Ovary (tissue), 9 donors: Measurements from ENCODE around the gene KIF3C. TPM values are rescaled to one million over a fixed set of nuclear protein-coding genes. Genes with fewer than 3 reads are reported as not detected.
A peak's percentile ranks its signal among the peaks of the same experiment; 100 is the strongest.
"Not testable (repeated sequence)": the region's sequence is repeated elsewhere in the genome, so short reads cannot be mapped to it uniquely, and the experiment has no call there.

Experiments
- DNase-seq, 5 donors: peaks; one replicate each; pipeline ENCODE4 v3.0.0-alpha.2; 2019 to 2020
- H3K27ac ChIP-seq, 2 donors: fragments of 200-600 bp; one replicate each; pipeline versions ENCODE4 v1.5.1 to v1.8.0; 2019 to 2022
- H3K27me3 ChIP-seq: fragments of 200-600 bp; one replicate; pipeline ENCODE4 v1.8.0; 2022
- H3K36me3 ChIP-seq: fragments of 200-600 bp; sonication (generic); one replicate; pipeline ENCODE4 v1.5.1; 2019
- H3K4me1 ChIP-seq: one replicate; pipeline ENCODE4 v1.8.1; 2013; ENCODE audit warnings: mild to moderate bottlenecking, moderate library complexity; ENCODE audit not compliant: insufficient read depth
- H3K4me3 ChIP-seq: fragments of 200-600 bp; sonication (generic); one replicate; pipeline ENCODE4 v1.5.1; 2017
- H3K9me3 ChIP-seq, 2 donors: fragments of 200-600 bp in 1 of 2; sonication (generic) in 1 of 2; one replicate each; pipeline versions ENCODE4 v1.5.1 to v1.8.1; 2013 to 2019; ENCODE audit warnings: mild to moderate bottlenecking in 1 of 2, moderate library complexity in 1 of 2
- EP300 ChIP-seq: sonication (generic); formaldehyde crosslinking; IDR thresholded peaks from one replicate; pipeline ENCODE4 v1.6.1; 2017; ENCODE audit warnings: antibody characterized with exemption
- POLR2A ChIP-seq: fragments of 450-650 bp; IDR thresholded peaks from one replicate; pipeline ENCODE4 v1.6.1; 2017; ENCODE audit warnings: antibody characterized with exemption, mild to moderate bottlenecking, moderate library complexity
- WGBS, 3 donors: extraction: QIAGEN DNeasy Blood & Tissue Kit in 1 of 3; methylation state at CpG; one replicate each; pipeline versions ENCODE4 v1.1.5 to v1.1.7; 2013 to 2017; 5-methylcytosine and 5-hydroxymethylcytosine counted together
- intact Hi-C, 4 donors: fragments of 100-400 bp; cut with DNase I; formaldehyde crosslinking; loops; one replicate each; pipeline versions ENCODE4 v1.11.0 to v1.15.1; 2022 to 2023
- polyA plus RNA-seq, 2 donors: library from polyadenylated mRNA; stranded (reverse); fragments of 200-250 nt in 1 of 2; fragments of 350-450 nt in 1 of 2; fragmentation: Illumina TruSeq in 1 of 2; extraction: RNeasy Lipid Tissue Mini Kit (QIAGEN cat#74804) in 1 of 2; gene quantifications; one replicate each; pipeline ENCODE4 v1.2.3, GENCODE V29; 2013 to 2014
- total RNA-seq, 7 donors: library from RNA; depleted of rRNA in 2 of 7; stranded (reverse); fragments of >200 nt in 2 of 7; fragmentation: NEBNext Ultra II Directional in 3 of 7; extraction: Animal tissue kit (Norgen Biotek cat#: 25700) in 3 of 7; gene quantifications; one replicate each; pipeline versions ENCODE4 v1.1.0 to v1.2.4, GENCODE V29; 2016 to 2023
- TF ChIP-seq, protein P1 (sequence below), 3 donors: fragments of 450-650 bp in 2 of 3; fragments of 200-600 bp in 1 of 3; IDR thresholded peaks; one replicate each; pipeline versions ENCODE4 v1.5.1 to v1.8.0; 2016 to 2022; ENCODE audit warnings: antibody characterized with exemption in 3 of 3, mild to moderate bottlenecking in 1 of 3
- donor health status: DM: no; HTN: no; CAD: no; lungs with moderate emphysema.
- donor health status: DM: no; HTN: no; CAD: no.
- donor health status: Bipolar disorder and iron deficiency.
- donor health status: DM: yes; HTN: yes; CAD: no.
- donor health status: DM: no; HTN: no; CAD: no.
- donor health status: DM: yes; HTN: yes; CAD: no.

The KIF3C gene
- total and polyA plus RNA-seq, 9 donors = 5.1 to 16.0 (median 8.1) TPM

DNA sequence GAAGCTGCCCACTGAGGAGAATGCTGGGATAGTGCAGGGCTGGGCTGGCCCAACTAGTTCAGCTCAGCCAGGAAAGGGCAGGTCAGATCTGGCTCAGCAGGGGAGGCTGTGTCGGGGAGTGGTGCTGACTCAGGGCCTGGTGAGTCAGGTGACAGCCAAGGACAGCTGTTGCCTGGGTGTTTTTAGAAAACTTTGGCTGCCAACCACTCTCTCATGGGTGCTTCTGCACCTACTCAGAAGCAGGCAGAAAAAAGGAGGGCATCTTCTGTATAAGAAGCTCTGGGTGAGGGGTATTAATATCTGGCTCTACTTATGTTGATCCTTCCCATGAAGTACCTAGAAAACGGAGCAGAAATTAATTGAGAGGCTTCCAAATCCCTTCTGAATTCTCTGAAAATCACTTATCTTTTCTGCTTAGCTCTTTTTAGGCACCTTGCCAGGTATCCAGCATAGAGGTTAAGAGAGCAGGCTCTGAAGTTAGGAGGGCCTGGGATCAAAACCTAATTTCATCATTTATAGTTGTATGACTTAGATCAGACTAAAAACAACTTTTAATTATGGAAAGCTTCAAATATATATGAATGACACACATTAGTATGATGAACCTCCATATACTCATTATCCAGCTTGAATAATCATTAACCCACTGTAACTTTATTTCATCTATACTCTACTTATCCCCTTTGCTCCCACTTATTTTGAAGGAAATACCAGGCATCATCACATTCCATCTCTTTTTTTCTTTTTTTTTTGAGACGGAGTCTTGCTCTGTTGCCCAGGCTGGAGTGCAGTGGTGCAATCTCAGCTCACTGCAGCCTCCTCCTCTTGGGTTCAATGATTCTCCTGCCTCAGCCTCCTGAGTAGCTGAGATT is 36.1 kb upstream of the KIF3C start:
- DNase-seq = peak; percentile 77 to 86 (median 79)
- intact Hi-C loops = no loop called here
- Histone ChIP-seq H3K36me3 (no peaks in the 10 kb centered on the region), H3K27ac (peak overlapping the region in 1 of 2 donors; percentile 45), H3K27me3 (no peaks in the 10 kb centered on the region), H3K4me1 (peaks cover 3% of the 10 kb centered on the region), H3K4me3 (no peak overlapping the region), H3K9me3 (no peaks in the 10 kb centered on the region)
- TF ChIP-seq POLR2A = no peak
- TF ChIP-seq, protein P1, sequence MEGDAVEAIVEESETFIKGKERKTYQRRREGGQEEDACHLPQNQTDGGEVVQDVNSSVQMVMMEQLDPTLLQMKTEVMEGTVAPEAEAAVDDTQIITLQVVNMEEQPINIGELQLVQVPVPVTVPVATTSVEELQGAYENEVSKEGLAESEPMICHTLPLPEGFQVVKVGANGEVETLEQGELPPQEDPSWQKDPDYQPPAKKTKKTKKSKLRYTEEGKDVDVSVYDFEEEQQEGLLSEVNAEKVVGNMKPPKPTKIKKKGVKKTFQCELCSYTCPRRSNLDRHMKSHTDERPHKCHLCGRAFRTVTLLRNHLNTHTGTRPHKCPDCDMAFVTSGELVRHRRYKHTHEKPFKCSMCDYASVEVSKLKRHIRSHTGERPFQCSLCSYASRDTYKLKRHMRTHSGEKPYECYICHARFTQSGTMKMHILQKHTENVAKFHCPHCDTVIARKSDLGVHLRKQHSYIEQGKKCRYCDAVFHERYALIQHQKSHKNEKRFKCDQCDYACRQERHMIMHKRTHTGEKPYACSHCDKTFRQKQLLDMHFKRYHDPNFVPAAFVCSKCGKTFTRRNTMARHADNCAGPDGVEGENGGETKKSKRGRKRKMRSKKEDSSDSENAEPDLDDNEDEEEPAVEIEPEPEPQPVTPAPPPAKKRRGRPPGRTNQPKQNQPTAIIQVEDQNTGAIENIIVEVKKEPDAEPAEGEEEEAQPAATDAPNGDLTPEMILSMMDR (IDR thresholded peaks at IDR 0.05) = no peak
- TF ChIP-seq EP300 = no peak
- whole genome bisulfite sequencing, 3 donors = 28 to 30% (median 30%) methylated on average over 3 of the region's 3 CpGs

DNA sequence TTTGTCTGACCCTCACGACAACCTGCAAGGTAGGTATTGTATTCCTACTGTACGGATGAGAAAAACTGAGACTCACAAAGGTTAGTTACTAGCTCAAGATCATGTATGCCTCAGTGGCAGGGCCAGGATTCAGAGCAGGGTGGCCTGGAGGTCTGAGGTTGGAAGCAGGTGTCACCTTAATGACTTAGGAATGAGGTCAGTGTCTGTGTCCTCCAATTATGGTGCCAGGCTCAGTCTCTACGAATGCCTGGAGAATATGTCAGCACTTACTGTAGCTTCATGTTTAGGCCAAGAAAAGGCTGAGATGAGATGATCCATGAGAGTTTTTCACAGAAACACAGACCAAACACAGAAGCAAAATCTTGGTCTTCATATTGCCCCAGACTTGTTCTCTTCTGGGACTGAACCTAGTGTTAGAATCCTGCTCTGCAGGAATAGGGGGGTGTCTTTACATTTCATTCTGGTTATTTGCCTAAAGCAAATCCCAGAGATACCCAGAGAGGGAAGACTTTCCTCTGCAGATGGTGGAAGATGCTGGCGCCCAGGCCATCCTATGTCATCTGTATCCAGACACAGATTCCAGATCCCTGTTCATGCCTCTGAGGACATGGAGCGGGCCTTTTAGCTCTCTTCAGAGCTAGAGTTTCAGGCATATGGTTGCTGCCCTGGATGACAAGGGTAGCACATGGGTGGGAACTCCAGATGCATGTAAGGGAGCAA is 35.3 kb upstream of the KIF3C start:
- no peak for DNase-seq
- H3K4me1 ChIP-seq = peaks cover 3% of the 10 kb centered on the region
- WGBS, 3 donors = 90 to 93% (median 93%) methylated on average over 5 of the region's 5 CpGs
- H3K9me3 ChIP-seq = no peaks in the 10 kb centered on the region
- no peak overlapping the region for H3K4me3 ChIP-seq
- intact Hi-C loops = no loop called here
- H3K27ac ChIP-seq = peak overlapping the region in 1 of 2 donors; percentile 18
- H3K36me3 ChIP-seq = no peaks in the 10 kb centered on the region
- H3K27me3 ChIP-seq = no peaks in the 10 kb centered on the region
- TF ChIP-seq EP300 (no peak), POLR2A (no peak)
- TF ChIP-seq, protein P1 (IDR thresholded peaks at IDR 0.05) = no peak

DNA sequence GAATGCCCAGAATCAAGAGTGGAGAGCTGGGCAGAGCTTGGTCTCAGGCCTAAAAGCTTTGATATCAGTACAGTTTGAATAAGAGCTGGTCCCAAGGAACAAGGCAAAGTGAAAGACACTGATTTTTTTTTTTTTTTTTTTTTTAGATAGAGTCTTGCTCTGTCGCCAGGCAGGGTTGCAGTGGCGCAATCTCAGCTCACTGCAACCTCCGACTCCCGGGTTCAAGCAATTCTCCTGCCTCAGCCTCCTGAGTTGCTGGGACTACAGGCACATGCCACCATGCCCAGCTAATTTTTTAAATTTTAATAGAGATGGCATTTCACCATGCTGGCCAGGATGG is 34.4 kb upstream of the KIF3C start:
- intact Hi-C loops = not testable (repeated sequence)

DNA sequence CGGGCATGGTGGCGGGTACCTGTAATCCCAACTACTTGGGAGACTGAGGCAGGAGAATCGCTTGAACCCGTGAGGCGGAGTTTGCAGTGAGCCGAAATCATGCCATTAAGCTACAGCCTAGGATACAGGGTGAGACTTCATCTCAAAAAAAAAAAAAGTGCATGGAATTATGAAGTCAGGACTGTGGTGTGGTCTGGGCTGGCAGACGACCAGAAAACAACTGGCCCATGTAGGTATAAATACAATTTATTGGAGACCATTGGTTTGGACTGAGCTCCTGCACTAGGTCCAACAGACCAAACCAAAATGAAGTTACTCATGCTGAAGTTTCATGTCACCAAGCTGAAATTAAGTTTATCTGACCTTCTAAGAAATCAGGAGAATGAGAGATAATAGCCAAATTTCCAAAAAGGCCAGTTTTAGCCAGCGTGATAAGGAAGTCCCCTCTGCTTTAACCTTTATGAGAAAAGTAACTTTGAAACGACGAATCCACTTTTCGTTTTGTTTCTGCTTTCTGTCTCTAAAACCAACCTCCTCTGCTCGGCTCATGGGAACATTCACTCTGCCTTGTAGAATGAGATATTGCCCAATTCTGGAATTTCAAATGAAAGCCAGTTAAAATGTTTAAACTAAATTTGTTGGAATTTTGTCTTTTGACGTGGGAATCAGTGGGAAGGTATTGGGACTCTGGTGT is 33.9 kb upstream of the KIF3C start:
- Histone ChIP-seq H3K4me1 (peaks cover 3% of the 10 kb centered on the region), H3K27ac (peak overlapping the region in 1 of 2 donors; percentile 26), H3K4me3 (no peak overlapping the region), H3K27me3 (no peaks in the 10 kb centered on the region), H3K36me3 (no peaks in the 10 kb centered on the region), H3K9me3 (no peaks in the 10 kb centered on the region)
- TF ChIP-seq, protein P1 (IDR thresholded peaks at IDR 0.05) = no peak
- no peak for TF ChIP-seq POLR2A
- TF ChIP-seq EP300 = no peak
- WGBS, 3 donors = 66 to 80% (median 67%) methylated on average over 13 of the region's 13 CpGs
- intact Hi-C loops = no loop called here
- DNase-seq = no peak

More for the DNA sequence above, 34.4 kb upstream of the KIF3C start:
- peak overlapping the region in 1 of 2 donors; percentile 26 for H3K27ac ChIP-seq
- not testable (repeated sequence) for DNase-seq, H3K9me3 ChIP-seq, H3K4me3 ChIP-seq, H3K36me3 ChIP-seq, H3K27me3 ChIP-seq, H3K4me1 ChIP-seq
- 89 to 94% (median 93%) methylated on average over 4 of the region's 4 CpGs for WGBS, 3 donors
